Tibial artery (tissue), 4 donors: ENCODE data around the gene ZYX.
A peak's percentile ranks its signal among the peaks of the same experiment; 100 is the strongest.
"Not testable (repeated sequence)": the region's sequence is repeated elsewhere in the genome, so short reads cannot be mapped to it uniquely, and the experiment has no call there.

ENCODE experiments used
- DNase-seq, 2 donors: peaks; one replicate each; pipeline ENCODE4 v3.0.0-alpha.2; 2019
- H3K27ac ChIP-seq, 2 donors: fragments of 200-600 bp; sonication (generic) in 1 of 2; 1 replicate in 1 of 2; 2 replicates in 1 of 2; pipeline ENCODE4 v1.5.1; 2018 to 2019; ENCODE audit warnings: mild to moderate bottlenecking in 1 of 2
- H3K27me3 ChIP-seq, 2 donors: fragments of 200-600 bp; sonication (generic) in 1 of 2; one replicate each; pipeline versions ENCODE4 v1.5.1 to v1.6.0; 2016 to 2019
- H3K36me3 ChIP-seq, 3 donors: fragments of 200-600 bp; sonication (generic) in 2 of 3; one replicate each; pipeline ENCODE4 v1.5.1; 2016 to 2019; ENCODE audit warnings: mild to moderate bottlenecking in 2 of 3
- H3K4me1 ChIP-seq, 4 donors: fragments of 200-600 bp; sonication (generic) in 2 of 4; 1 replicate in 3 of 4; 2 replicates in 1 of 4; pipeline ENCODE4 v1.5.1; 2016 to 2019
- H3K4me3 ChIP-seq, 2 donors: fragments of 200-600 bp; sonication (generic) in 1 of 2; 1 replicate in 1 of 2; 2 replicates in 1 of 2; pipeline ENCODE4 v1.5.1; 2018 to 2019; ENCODE audit warnings: mild to moderate bottlenecking in 2 of 2
- H3K9me3 ChIP-seq, 3 donors: fragments of 200-600 bp; sonication (generic) in 1 of 3; one replicate each; pipeline ENCODE4 v1.5.1; 2016 to 2019
- intact Hi-C: fragments of 100-400 bp; cut with DNase I; formaldehyde crosslinking; loops from one replicate; pipeline ENCODE4 v1.15.0; 2023; ENCODE audit warnings: low total_unique reads
- TF ChIP-seq, protein P1 (sequence below), 2 experiments: fragments of 200-600 bp in 1 of 2; fragments of 450-650 bp in 1 of 2; IDR thresholded peaks; one replicate each; pipeline ENCODE4 v1.5.1; 2017 to 2019; ENCODE audit warnings: antibody characterized with exemption in 2 of 2, mild to moderate bottlenecking in 1 of 2, moderate library complexity in 1 of 2

The ZYX gene

DNA sequence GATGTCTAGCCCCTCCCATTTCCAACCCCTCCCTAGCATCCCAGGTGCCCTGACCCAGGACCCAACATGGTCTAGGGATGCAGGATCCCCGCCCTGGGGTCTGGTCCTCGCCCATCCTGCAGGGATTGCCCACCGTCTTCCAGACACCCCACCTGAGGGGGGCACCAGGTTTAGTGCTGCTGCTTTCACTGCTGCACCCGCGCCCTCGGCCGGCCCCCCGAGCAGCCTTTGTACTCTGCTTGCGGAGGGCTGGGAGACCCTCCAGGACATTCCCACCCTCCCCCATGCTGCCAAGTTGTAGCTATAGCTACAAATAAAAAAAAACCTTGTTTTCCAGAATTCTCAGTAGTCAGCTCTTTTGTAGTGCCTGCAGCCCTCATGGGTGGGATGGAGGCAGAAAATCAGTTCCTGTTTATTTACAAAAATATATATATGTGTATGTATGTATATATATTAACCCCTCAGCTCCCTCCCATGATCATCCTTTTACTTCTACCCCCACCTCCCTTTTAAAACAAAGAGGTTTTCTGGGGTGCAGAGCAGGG lies 9.7 kb downstream of the ZYX start:
- Histone ChIP-seq H3K9me3 (no peaks in the 10 kb centered on the region), H3K4me1 (peaks cover 5 to 85% (median 73%) of the 10 kb centered on the region in 4 donors), H3K27ac (peak overlapping the region; percentile 96 to 100), H3K36me3 (peaks cover 28 to 69% (median 52%) of the 10 kb centered on the region in 3 donors), H3K27me3 (no peaks in the 10 kb centered on the region), H3K4me3 (no peak overlapping the region)
- TF ChIP-seq, protein P1, sequence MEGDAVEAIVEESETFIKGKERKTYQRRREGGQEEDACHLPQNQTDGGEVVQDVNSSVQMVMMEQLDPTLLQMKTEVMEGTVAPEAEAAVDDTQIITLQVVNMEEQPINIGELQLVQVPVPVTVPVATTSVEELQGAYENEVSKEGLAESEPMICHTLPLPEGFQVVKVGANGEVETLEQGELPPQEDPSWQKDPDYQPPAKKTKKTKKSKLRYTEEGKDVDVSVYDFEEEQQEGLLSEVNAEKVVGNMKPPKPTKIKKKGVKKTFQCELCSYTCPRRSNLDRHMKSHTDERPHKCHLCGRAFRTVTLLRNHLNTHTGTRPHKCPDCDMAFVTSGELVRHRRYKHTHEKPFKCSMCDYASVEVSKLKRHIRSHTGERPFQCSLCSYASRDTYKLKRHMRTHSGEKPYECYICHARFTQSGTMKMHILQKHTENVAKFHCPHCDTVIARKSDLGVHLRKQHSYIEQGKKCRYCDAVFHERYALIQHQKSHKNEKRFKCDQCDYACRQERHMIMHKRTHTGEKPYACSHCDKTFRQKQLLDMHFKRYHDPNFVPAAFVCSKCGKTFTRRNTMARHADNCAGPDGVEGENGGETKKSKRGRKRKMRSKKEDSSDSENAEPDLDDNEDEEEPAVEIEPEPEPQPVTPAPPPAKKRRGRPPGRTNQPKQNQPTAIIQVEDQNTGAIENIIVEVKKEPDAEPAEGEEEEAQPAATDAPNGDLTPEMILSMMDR (IDR thresholded peaks at IDR 0.05) = no peak
- peak in 1 of 2 donors; percentile 64 for DNase-seq
- intact Hi-C loops = no loop called here

DNA sequence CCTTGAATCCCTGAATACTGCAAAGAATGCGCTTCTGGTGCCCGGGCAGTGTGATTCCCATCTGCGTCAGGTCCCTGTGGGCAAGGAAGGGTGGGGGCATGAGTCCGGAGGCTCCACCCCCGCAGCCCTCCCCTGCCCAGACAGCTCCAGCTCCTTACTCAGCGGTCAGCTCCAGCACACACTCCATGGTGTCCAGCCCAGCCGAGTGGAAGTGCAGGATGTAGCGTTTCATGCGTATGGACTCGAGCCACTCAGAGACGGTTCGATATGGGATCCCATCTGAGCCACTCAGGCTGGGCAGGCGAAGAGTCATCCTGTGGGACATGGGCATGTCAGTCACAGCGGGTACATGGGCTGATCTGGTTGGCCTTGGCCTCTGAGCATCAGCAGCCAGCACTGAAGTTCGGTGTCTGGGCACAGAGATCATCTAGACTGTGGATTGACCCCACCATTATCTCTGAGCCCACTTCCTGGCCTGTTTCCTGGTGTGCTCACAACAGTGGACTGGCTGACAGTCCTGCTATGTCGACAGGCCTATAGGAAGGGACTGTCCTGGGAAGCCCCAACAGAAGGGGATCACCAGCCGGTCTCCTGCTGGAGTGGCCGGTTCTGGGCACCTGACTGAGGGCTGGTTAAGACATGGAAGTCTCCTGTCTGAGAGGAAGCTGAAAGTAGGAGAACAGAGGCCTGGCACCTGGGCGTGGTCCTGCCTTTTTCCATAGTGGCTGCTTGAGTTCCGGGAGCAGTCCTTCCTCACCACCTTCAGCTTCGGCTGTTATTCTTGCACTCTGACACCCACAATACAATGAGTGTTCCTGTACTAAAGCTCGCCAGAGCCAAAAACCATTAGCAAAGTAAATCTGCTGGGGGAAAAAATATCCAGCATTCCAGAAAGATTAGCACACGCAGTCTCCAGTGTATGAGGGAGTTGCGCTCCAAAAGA lies 10.6 kb downstream of the ZYX start:
- H3K27me3 ChIP-seq = no peaks in the 10 kb centered on the region
- TF ChIP-seq, protein P1 (IDR thresholded peaks at IDR 0.05) = no peak
- H3K4me3 ChIP-seq = peak overlapping the region; percentile 23 to 31
- H3K9me3 ChIP-seq = no peaks in the 10 kb centered on the region
- intact Hi-C loops = no loop called here
- H3K27ac ChIP-seq = peak overlapping the region; percentile 96 to 100
- peak; percentile 88 to 97 for DNase-seq
- peaks cover 28 to 77% (median 56%) of the 10 kb centered on the region in 3 donors for H3K36me3 ChIP-seq
- H3K4me1 ChIP-seq = peaks cover 5 to 80% (median 66%) of the 10 kb centered on the region in 4 donors

DNA sequence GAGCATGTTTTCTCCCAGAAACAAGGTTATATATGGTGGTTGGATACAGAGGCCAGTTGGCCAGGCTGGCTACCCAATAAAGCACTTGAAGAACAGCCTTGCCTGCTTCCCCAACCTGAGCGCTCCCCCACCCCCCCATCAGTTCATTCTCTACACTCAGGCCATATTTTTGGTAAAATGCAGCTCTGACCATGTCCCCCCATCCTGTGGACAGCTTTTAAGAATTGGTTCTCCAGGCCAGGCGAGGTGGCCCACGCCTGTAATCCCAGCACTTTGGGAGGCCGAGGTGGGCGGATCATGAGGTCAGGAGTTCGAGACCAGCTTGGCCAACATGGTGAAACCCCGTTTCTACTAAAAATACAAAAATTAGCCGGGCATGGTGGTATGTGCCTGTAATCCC lies 11.3 kb downstream of the ZYX start:
- Histone ChIP-seq H3K4me1 (peaks cover 5 to 73% (median 59%) of the 10 kb centered on the region in 4 donors), H3K4me3 (peak overlapping the region in 1 of 2 donors; percentile 23), H3K36me3 (peaks cover 28 to 79% (median 53%) of the 10 kb centered on the region in 3 donors), H3K27ac (peak overlapping the region; percentile 96 to 100)
- H3K9me3 ChIP-seq, intact Hi-C loops, H3K27me3 ChIP-seq: not testable (repeated sequence)
- DNase-seq = peak in 1 of 2 donors; percentile 63

DNA sequence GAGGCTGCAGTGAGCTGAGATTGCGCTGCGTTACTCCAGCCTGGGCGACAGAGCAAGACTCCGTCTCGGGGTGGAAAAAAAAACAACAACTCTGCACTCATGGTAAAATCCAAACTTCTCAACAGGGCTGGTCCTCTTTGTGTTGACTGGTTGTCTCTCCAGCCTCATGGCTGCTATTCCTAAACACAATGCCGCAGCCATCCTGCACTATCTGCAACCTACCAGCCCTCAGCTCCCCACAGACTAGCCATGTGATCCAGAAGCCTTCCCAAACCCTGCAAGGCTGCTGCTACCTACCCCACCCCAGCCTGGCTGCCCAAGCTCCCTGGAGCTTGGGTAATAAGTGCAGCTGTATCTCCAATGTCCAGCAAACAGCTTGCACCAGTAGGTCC lies 11.7 kb downstream of the ZYX start:
- Histone ChIP-seq H3K27ac (peak overlapping the region; percentile 96 to 100), H3K27me3 (no peaks in the 10 kb centered on the region), H3K4me1 (peaks cover 5 to 69% (median 55%) of the 10 kb centered on the region in 4 donors), H3K4me3 (no peak overlapping the region), H3K9me3 (no peaks in the 10 kb centered on the region), H3K36me3 (peaks cover 28 to 79% (median 49%) of the 10 kb centered on the region in 3 donors)
- intact Hi-C loops = no loop called here
- TF ChIP-seq, protein P1 (IDR thresholded peaks at IDR 0.05) = no peak
- peak in 1 of 2 donors; percentile 46 for DNase-seq

DNA sequence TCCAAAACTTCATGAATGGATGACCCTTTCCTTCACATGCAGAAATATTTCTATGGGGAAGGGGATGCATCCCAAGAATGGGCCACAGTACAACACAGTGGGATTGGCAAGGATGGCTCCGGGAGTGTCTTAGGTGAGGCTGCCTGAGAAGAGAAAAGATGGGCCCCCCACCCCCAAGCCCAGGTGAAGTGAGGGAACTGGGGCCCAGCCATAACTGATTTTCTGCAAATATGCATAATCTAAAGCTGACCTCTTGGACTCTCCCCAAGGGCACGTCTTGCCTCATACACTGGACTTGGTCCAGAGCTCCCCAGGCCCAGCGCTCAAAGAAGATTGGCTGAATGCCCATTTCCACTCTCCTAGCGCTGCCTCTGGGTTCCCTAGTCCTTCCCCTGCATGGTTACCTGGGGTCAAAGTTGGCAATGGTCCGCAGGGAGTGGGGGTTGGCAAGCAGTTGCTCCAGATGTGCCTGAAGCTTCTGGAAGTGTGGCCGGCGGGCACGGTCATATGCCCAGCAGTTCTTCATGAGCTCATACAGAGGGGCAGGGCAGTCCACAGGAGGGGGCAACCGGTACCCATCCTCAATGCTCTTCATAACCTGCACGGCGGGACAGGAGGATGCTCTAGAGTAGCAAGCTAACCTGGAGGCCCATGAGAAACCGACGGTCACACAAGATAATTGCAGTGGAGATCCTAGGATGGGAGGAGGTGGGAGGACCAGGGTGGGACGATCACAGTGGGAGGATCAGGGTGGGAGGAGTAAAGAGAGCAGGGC lies 12.3 kb downstream of the ZYX start:
- H3K9me3 ChIP-seq = no peaks in the 10 kb centered on the region
- peaks cover 24 to 79% (median 43%) of the 10 kb centered on the region in 3 donors for H3K36me3 ChIP-seq
- TF ChIP-seq, protein P1 (IDR thresholded peaks at IDR 0.05) = no peak
- intact Hi-C loops = no loop called here
- H3K27ac ChIP-seq = peak overlapping the region in 1 of 2 donors; percentile 100
- no peaks in the 10 kb centered on the region for H3K27me3 ChIP-seq
- DNase-seq = peak in 1 of 2 donors; percentile 66
- peaks cover 5 to 63% (median 51%) of the 10 kb centered on the region in 4 donors for H3K4me1 ChIP-seq
- H3K4me3 ChIP-seq = no peak overlapping the region
